ENCODE measurements around the gene USP21.

- TF ChIP-seq CTCF (optimal IDR thresholded peaks at IDR 0.05 in 1 of 3, IDR thresholded peaks at IDR 0.05 in 1 of 3, conservative IDR thresholded peaks at IDR 0.05 in 1 of 3; ENCODE audit: extremely low read depth in 1 of 3, insufficient read depth in 2 of 3, low read length in 3 of 3) (no peak), EZH2 (IDR thresholded peaks at IDR 0.05; ENCODE audit: low read length) (no peak)
Measured at GRCh38 chr1:161121042-161121650, 38.2 kb upstream of the USP21 start.
